A549 (cell line): ENCODE results near the gene TTC7B. TPM values are rescaled to one million over a fixed set of nuclear protein-coding genes. Genes with fewer than 3 reads are reported as not detected.

Source experiments
- ATAC-seq, 2 experiments: fragments of 200-7000 bp in 1 of 2; fragments of >200 bp in 1 of 2; cut with Nextera tagmentation in 1 of 2; cut with Tn5 transposase in 1 of 2; 3 replicates each; pipeline versions ENCODE4 v1.8.0 to v1.9.1; 2018 to 2020; ENCODE audit warnings: mild to moderate bottlenecking in 1 of 2, moderate library complexity in 1 of 2
- CTCF ChIA-PET: fragments of 300-600 bp; sonication (Branson Sonifier 250); formaldehyde crosslinking; extraction: SDS; loops from one replicate; lab custom pipeline; 2021; ENCODE audit warnings: antibody characterized with exemption, inconsistent platforms; lab: Yijun Ruan, JAX
- POLR2A ChIA-PET: fragments of 350-600 bp; formaldehyde crosslinking; extraction: SDS; loops from one replicate; lab custom pipeline; 2021; ENCODE audit warnings: antibody characterized with exemption, inconsistent platforms; lab: Yijun Ruan, JAX
- DNase-seq, 2 experiments: peaks; one replicate each; pipeline versions ENCODE4 v3.0.0 to v3.0.0-alpha.2; 2011 to 2016; ENCODE audit warnings: low read depth in 1 of 2, low spot score in 1 of 2
- FAIRE-seq: peaks from 2 replicates; lab custom pipeline; 2011; peaks lifted over from hg19 to GRCh38; lab: Jason Lieb, UNC
- H3K27ac ChIP-seq, 2 experiments: fragments of >200 bp; sonication (Bioruptor Twin); formaldehyde crosslinking; 3 replicates each; pipeline ENCODE4 v1.5.1; 2016 to 2017
- H3K4me1 ChIP-seq: fragments of >200 bp; sonication (Bioruptor Twin); formaldehyde crosslinking; 3 replicates; pipeline ENCODE4 v1.6.1; 2016
- H3K4me2 ChIP-seq: fragments of >200 bp; sonication (Bioruptor Twin); formaldehyde crosslinking; 3 replicates; pipeline ENCODE4 v1.6.1; 2016
- H3K4me3 ChIP-seq: fragments of >200 bp; sonication (Bioruptor Twin); formaldehyde crosslinking; 3 replicates; pipeline ENCODE4 v1.5.1; 2016
- H3K9me3 ChIP-seq: fragments of >200 bp; sonication (Bioruptor Twin); formaldehyde crosslinking; 3 replicates; pipeline ENCODE4 v1.6.1; 2016
- CBX2 ChIP-seq: fragments of 200-600 bp; sonication (generic); IDR thresholded peaks from 2 replicates; pipeline ENCODE4 v1.6.1; 2016; ENCODE audit warnings: low read depth, mild to moderate bottlenecking, borderline replicate concordance
- CEBPB ChIP-seq, 2 experiments: fragments of >200 bp in 1 of 2; sonication (Bioruptor Twin) in 1 of 2; formaldehyde crosslinking in 1 of 2; IDR thresholded peaks; 2 replicates each; pipeline ENCODE4 v1.6.1; 2012 to 2016
- CHD2 ChIP-seq: fragments of 150-350 bp; IDR thresholded peaks from 2 replicates; pipeline ENCODE4 v1.6.1; 2014; ENCODE audit warnings: low read length; ENCODE audit not compliant: partially characterized antibody
- CHD4 ChIP-seq: fragments of 200-600 bp; sonication (generic); IDR thresholded peaks from 2 replicates; pipeline ENCODE4 v1.6.1; 2016; ENCODE audit warnings: antibody characterized with exemption, mild to moderate bottlenecking, borderline replicate concordance
- EHMT2 ChIP-seq: fragments of 200-600 bp; sonication (generic); IDR thresholded peaks from 2 replicates; pipeline ENCODE4 v1.6.1; 2016; ENCODE audit warnings: antibody characterized with exemption, low read depth, mild to moderate bottlenecking, moderate library complexity
- EP300 ChIP-seq, 2 experiments: fragments of >200 bp; sonication (Bioruptor Twin); formaldehyde crosslinking; IDR thresholded peaks; 2 replicates in 1 of 2; 3 replicates in 1 of 2; pipeline ENCODE4 v1.6.1; 2016 to 2017
- ESRRA ChIP-seq: fragments of 150-350 bp; IDR thresholded peaks from 2 replicates; pipeline ENCODE4 v1.6.1; 2014; ENCODE audit warnings: mild to moderate bottlenecking, low read length, borderline replicate concordance
- FOSB ChIP-seq: fragments of 250-450 bp; sonication (Bioruptor Pico); IDR thresholded peaks from 2 replicates; pipeline ENCODE4 v1.5.0; 2020; ENCODE audit warnings: mild to moderate bottlenecking, moderate library complexity
- FOXS1 ChIP-seq: fragments of 250-450 bp; sonication (Bioruptor Pico); IDR thresholded peaks from 2 replicates; pipeline ENCODE4 v1.5.0; 2020; ENCODE audit warnings: mild to moderate bottlenecking, moderate library complexity
- GATA3 ChIP-seq: IDR thresholded peaks from 2 replicates; pipeline ENCODE4 v1.6.1; 2012; ENCODE audit warnings: borderline replicate concordance
- HEYL ChIP-seq: fragments of 250-450 bp; sonication (Bioruptor Pico); IDR thresholded peaks from 2 replicates; pipeline ENCODE4 v1.8.0; 2021; ENCODE audit warnings: mild to moderate bottlenecking, moderate library complexity
- HOXB13 ChIP-seq: fragments of 250-450 bp; sonication (Bioruptor Pico); IDR thresholded peaks from 2 replicates; pipeline ENCODE4 v1.5.0; 2020; ENCODE audit warnings: low read depth, mild to moderate bottlenecking, moderate library complexity
- HOXB5 ChIP-seq: fragments of 250-450 bp; sonication (Bioruptor Pico); IDR thresholded peaks from 2 replicates; pipeline ENCODE4 v1.5.0; 2020; ENCODE audit warnings: mild to moderate bottlenecking, moderate library complexity
- KDM5A ChIP-seq: fragments of 200-600 bp; sonication (generic); IDR thresholded peaks from 2 replicates; pipeline ENCODE4 v1.6.1; 2016; ENCODE audit warnings: antibody characterized with exemption, mild to moderate bottlenecking
- MAFK ChIP-seq: fragments of 450-650 bp; IDR thresholded peaks from 2 replicates; pipeline ENCODE4 v1.6.1; 2014; ENCODE audit not compliant: partially characterized antibody
- NFE2L2 ChIP-seq: fragments of 150-350 bp; conservative IDR thresholded peaks from 2 replicates; pipeline ENCODE4 v1.6.1; 2014; ENCODE audit warnings: low read length
- NPAS2 ChIP-seq: fragments of 250-450 bp; sonication (Bioruptor Pico); IDR thresholded peaks from 2 replicates; pipeline ENCODE4 v1.8.0; 2022; ENCODE audit warnings: mild to moderate bottlenecking, moderate library complexity, borderline replicate concordance
- POLR2A ChIP-seq: IDR thresholded peaks from 2 replicates; pipeline ENCODE4 v1.6.1; 2012; ENCODE audit warnings: mild to moderate bottlenecking, low read length
- RCOR1 ChIP-seq: fragments of 150-350 bp; IDR thresholded peaks from 2 replicates; pipeline ENCODE4 v1.6.1; 2014; ENCODE audit warnings: antibody characterized with exemption, low read length, low read depth
- RFX5 ChIP-seq: fragments of 450-650 bp; IDR thresholded peaks from 2 replicates; pipeline ENCODE4 v1.7.1; 2014; ENCODE audit warnings: antibody characterized with exemption, mild to moderate bottlenecking, moderate library complexity
- RNF2 ChIP-seq: fragments of 200-600 bp; sonication (generic); IDR thresholded peaks from 2 replicates; pipeline ENCODE4 v1.6.1; 2016; ENCODE audit warnings: low read depth, mild to moderate bottlenecking, antibody characterized with exemption, moderate library complexity, borderline replicate concordance
- SMC3 ChIP-seq: fragments of >200 bp; sonication (Bioruptor Twin); formaldehyde crosslinking; IDR thresholded peaks from 3 replicates; pipeline ENCODE4 v1.6.1; 2018; ENCODE audit warnings: inconsistent platforms
- SREBF2 ChIP-seq: fragments of 450-650 bp; IDR thresholded peaks from 2 replicates; pipeline ENCODE4 v1.6.1; 2014; ENCODE audit warnings: mild to moderate bottlenecking, moderate library complexity
- ZFP36 ChIP-seq: fragments of 450-650 bp; IDR thresholded peaks from 2 replicates; pipeline ENCODE4 v1.6.1; 2014; ENCODE audit warnings: borderline replicate concordance; ENCODE audit not compliant: partially characterized antibody
- ZNF302 ChIP-seq: fragments of 250-450 bp; sonication (Bioruptor Pico); IDR thresholded peaks from 2 replicates; pipeline ENCODE4 v1.9.0; 2021; ENCODE audit warnings: inconsistent platforms, mild to moderate bottlenecking, moderate library complexity
- ZSCAN20 ChIP-seq: fragments of 250-450 bp; sonication (Bioruptor Pico); IDR thresholded peaks from 2 replicates; pipeline ENCODE4 v1.8.0; 2022; ENCODE audit warnings: mild to moderate bottlenecking, moderate library complexity
- WGBS: methylation state at CpG from one replicate; pipeline ENCODE4 v1.1.6; 2017; ENCODE audit errors: missing lambda C conversion rate; 5-methylcytosine and 5-hydroxymethylcytosine counted together
- polyA plus RNA-seq, 4 experiments: library from polyadenylated mRNA; depleted of rRNA in 3 of 4; stranded (reverse); fragments of >200 nt; fragmentation: RNase III in 1 of 4; extraction: RNeasy Plus Mini Kit Qiagen cat#74134 plus additional on column Dnase treatment in 1 of 4; gene quantifications; 2 replicates in 3 of 4; 3 replicates in 1 of 4; pipeline ENCODE4 v1.2.3, GENCODE V29; 2011 to 2017
- TF ChIP-seq, protein P1 (sequence below): fragments of >200 bp; sonication (Bioruptor Twin); formaldehyde crosslinking; IDR thresholded peaks from 2 replicates; pipeline ENCODE4 v1.6.1; 2016
- TF ChIP-seq, protein P2 (sequence below): fragments of 450-650 bp; IDR thresholded peaks from 2 replicates; pipeline ENCODE4 v1.6.1; 2014; ENCODE audit warnings: antibody characterized with exemption
- TF ChIP-seq, protein P3 (sequence below): fragments of 150-350 bp; IDR thresholded peaks from 2 replicates; pipeline ENCODE4 v1.6.1; 2014; ENCODE audit warnings: low read depth, mild to moderate bottlenecking, low read length

Gene TTC7B
- polyA plus RNA-seq, 2 of the 4 experiments (the other 2 are of a cell fraction), result 16.6 to 28.0 TPM

DNA sequence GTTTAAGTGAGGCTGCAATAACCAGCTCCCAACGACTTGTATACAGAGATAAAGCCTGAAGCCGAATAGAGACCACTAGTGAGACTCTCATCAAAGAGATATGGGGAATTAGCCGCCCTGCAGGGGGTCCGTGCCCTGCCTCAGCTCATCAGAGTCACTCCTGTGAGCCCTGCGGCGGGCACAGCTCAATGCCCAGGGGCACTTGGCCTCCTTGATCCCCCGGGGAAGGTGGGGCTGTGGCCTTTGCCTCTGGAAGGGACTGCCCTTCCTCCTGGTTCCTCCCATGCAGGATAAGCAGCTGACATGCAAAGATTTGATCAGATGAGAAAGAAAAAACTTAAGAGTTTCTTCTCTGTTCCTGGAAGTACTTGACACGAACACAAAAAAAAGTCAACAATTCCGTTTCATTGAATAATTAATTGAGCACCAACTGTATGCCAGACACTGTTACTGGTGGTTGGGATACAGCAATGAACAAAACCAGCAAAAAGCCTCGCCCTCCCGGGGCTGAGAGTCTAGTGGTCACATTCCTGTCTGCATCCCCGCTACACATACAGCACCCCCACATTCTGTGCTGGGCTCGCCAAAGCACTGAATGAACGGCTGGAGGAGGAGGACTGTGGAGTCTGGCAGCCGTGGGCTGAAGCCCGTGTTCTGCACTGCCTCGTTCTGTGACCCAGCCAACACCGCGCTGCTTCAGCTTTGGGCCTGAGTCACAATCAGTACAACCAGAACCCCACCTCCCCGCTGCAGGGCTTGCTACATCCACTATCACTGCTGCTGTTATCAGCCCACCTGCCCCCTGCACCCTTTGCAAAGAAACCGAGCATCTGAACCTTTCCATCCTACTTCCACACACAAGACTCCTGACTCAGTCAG is 10.3 kb downstream of the TTC7B start:
- POLR2A ChIA-PET, result no interaction called here

DNA sequence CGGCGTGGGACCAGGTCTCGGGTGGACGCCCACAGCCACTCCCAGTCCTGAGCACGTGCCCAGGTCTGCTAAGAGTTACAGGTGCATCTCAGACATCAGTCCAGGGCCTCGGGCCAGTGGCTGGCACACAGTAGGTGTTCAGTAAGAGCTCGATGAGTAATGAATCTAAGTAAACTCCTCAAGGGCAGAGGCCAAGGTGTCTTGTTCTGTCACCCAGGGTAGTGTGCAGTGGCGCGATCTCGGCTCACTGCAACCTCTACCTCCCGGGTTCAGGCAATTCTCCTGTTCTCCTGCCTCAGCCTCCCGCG is 11.2 kb downstream of the TTC7B start:
- POLR2A ChIA-PET, result no interaction called here
- FAIRE-seq, result no peak
- H3K4me2 ChIP-seq, result no peak overlapping the region
- CTCF ChIA-PET, result interaction anchor here (1.7 kb wide), 1 partner anchor 11 kb away, joined by 4 read pairs; the partner anchor contains the start of gene TTC7B
- H3K27ac ChIP-seq, result no peak overlapping the region
- no peak for DNase-seq
- 82% methylated on average over 13 of the region's 13 CpGs for WGBS
- ATAC-seq, result no peak
- TF ChIP-seq EP300 (IDR thresholded peaks at IDR 0.05), result no peak
- no peak for TF ChIP-seq EHMT2
- TF ChIP-seq FOXS1 (CRISPR knock-in tag), result no peak
- TF ChIP-seq CEBPB (IDR thresholded peaks at IDR 0.05), result no peak
- no peak for TF ChIP-seq ESRRA
- no peak for TF ChIP-seq FOSB
- TF ChIP-seq SREBF2, result no peak
- TF ChIP-seq NFE2L2, result no peak
- no peak for TF ChIP-seq POLR2A
- TF ChIP-seq HOXB5 (CRISPR knock-in tag), result no peak
- no peak for TF ChIP-seq CHD4
- no peak for TF ChIP-seq HEYL (CRISPR knock-in tag)
- TF ChIP-seq, protein P1, sequence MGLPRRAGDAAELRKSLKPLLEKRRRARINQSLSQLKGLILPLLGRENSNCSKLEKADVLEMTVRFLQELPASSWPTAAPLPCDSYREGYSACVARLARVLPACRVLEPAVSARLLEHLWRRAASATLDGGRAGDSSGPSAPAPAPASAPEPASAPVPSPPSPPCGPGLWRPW, result no peak
- TF ChIP-seq ZFP36, result no peak
- no peak for TF ChIP-seq ZSCAN20 (CRISPR knock-in tag)
- TF ChIP-seq CBX2, result no peak
- no peaks in the 10 kb centered on the region for H3K9me3 ChIP-seq
- no peak overlapping the region for H3K4me3 ChIP-seq
- H3K4me1 ChIP-seq, result no peaks in the 10 kb centered on the region

More for the DNA sequence above, 10.3 kb downstream of the TTC7B start:
- no peak for DNase-seq
- Histone ChIP-seq H3K4me1 (no peaks in the 10 kb centered on the region), H3K27ac (no peak overlapping the region), H3K9me3 (no peaks in the 10 kb centered on the region), H3K4me2 (no peak overlapping the region), H3K4me3 (no peak overlapping the region)
- ATAC-seq, result no peak; a peak in 1 of 6 replicates
- WGBS, result 79% methylated on average over 21 of the region's 21 CpGs
- no peak for FAIRE-seq
- CTCF ChIA-PET, result no interaction called here
- TF ChIP-seq FOSB, result no peak
- no peak for TF ChIP-seq KDM5A
- no peak for TF ChIP-seq RNF2
- no peak for TF ChIP-seq HEYL (CRISPR knock-in tag)
- no peak for TF ChIP-seq RFX5
- TF ChIP-seq, protein P2, sequence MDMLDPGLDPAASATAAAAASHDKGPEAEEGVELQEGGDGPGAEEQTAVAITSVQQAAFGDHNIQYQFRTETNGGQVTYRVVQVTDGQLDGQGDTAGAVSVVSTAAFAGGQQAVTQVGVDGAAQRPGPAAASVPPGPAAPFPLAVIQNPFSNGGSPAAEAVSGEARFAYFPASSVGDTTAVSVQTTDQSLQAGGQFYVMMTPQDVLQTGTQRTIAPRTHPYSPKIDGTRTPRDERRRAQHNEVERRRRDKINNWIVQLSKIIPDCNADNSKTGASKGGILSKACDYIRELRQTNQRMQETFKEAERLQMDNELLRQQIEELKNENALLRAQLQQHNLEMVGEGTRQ, result no peak
- TF ChIP-seq RCOR1, result no peak
- no peak for TF ChIP-seq MAFK
- TF ChIP-seq, protein P3, sequence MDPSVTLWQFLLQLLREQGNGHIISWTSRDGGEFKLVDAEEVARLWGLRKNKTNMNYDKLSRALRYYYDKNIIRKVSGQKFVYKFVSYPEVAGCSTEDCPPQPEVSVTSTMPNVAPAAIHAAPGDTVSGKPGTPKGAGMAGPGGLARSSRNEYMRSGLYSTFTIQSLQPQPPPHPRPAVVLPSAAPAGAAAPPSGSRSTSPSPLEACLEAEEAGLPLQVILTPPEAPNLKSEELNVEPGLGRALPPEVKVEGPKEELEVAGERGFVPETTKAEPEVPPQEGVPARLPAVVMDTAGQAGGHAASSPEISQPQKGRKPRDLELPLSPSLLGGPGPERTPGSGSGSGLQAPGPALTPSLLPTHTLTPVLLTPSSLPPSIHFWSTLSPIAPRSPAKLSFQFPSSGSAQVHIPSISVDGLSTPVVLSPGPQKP, result no peak
- TF ChIP-seq ZNF302 (CRISPR knock-in tag), result no peak
- TF ChIP-seq, protein P1, result no peak
- no peak for TF ChIP-seq HOXB13
- TF ChIP-seq CHD2, result no peak
- no peak for TF ChIP-seq NPAS2 (CRISPR knock-in tag)
- no peak for TF ChIP-seq SMC3
- TF ChIP-seq HOXB5 (CRISPR knock-in tag), result no peak
- TF ChIP-seq GATA3, result no peak
- TF ChIP-seq, all 56 proteins: peak for 0
